ENCODE measurements around the gene CCDC91.

The CCDC91 gene, protein sequence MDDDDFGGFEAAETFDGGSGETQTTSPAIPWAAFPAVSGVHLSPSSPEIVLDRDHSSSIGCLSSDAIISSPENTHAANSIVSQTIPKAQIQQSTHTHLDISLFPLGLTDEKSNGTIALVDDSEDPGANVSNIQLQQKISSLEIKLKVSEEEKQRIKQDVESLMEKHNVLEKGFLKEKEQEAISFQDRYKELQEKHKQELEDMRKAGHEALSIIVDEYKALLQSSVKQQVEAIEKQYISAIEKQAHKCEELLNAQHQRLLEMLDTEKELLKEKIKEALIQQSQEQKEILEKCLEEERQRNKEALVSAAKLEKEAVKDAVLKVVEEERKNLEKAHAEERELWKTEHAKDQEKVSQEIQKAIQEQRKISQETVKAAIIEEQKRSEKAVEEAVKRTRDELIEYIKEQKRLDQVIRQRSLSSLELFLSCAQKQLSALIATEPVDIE

DNA sequence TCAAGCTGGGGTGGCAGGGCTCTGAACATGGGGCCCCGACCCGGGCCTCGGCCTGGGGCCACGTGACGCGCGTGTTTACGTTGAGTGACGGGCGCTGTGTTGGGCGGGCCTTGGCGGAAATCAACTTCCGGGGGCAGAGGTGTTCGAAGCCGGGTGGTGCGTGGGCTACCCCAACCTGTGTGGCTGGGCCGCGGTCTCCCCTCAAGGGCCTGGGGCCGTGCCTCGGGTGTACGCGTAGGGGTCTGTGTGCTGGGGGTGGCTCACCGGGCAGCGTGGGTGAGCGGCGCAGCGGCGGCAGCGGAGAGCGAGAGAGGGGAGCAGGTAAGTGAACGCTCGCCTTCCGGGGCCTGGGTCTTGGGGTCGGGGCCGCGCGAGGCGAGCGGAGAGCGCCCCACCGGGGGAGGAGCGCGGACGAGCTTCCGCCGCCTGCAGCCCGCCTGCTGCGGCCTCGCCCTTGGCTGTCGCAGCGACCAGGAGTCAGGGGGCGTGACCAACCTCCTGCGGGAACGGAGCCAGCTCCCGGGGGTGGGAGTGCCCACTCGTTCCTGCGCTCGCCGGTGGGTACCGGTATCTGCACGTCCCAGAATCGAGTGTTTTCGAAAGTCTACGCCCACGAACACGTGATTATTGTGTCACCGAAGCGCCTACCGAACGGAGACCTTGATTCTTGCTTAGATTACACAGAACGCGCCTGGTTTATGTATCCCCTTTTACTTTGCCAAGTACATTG is at the start of gene CCDC91:
TSS of gene CCDC91 (plus strand) at position 136 of the 730 bp plus-strand sequence. CDS start 66,760 bp downstream, outside the sequence.
- peak; percentile 80 for DNase-seq

DNA sequence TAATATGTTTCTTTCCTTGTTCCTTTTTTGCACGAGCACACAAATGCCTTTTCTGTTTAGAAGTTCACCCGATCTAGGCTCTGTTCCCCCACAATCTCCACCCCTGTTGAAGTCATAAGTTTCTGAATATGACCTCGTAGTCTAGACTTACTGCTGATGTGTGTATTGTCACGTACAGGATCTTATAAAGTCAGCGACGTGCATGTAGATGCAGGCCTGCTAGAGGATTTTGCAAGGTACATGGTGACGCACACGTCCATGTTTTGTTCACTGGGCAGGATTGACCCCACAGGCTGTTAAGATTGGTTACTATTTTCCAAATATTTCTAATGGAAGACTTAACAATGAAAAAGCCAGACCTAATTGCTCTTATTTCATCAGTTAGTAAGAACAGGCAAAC is 46.2 kb upstream of the CCDC91 start:
- no peak for DNase-seq

DNA sequence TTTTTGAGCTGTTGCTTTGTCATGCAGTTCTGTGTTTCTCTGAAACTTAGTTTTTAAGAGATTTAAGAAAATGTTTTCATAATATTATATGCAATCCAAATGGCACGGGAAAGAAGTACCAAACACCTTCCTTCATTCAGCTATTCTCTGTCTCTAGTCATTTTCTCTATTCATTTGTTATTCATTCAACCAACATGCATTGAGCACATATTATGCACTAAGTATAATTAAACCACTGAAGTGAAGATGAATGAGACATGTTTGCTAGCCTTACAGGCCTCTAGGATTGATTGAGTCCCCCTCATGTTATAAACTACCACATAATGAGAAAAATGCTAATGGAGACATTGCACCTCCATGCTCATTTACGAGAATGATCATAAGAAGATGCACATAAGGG is 45.7 kb upstream of the CCDC91 start:
- DNase-seq, result no peak

DNA sequence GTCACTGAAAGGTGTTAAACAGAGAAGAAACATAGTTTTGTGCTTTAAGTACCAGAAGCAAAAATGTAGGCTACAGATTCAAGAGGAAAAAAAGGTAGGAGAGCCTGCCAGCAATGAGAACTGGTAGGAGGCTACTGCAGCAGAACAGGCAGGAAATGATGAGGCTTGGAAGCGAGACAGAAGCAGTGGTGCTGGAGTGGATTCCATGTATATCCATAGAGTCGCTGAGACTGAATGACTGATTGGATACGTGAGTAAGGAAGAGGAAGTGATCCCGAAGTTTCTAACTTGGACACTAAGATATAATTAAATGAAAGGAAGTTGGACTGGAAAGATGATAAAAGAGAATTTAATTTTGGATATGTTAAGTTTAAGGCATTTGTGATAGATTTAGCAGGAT is 45.0 kb upstream of the CCDC91 start:
- no peak for DNase-seq

DNA sequence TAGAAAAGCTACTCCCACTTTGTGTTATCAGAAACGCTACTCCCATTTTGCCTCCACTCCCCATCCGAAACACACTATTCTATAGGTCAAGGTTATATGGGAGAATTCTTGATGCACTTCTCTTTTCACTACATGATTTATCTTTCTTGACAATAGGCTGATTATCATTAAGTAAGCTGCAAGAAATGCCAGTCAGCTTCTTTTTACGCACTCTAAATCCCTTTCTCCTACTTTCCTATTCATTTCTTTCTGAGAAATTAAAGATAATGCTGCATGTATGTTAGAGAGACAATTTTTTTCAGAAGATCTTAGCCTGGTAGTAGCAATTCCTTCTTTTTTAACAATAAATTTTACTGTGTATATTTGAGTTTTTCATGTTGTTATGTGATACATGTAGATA is 41.0 kb upstream of the CCDC91 start:
- DNase-seq, result no peak

DNA sequence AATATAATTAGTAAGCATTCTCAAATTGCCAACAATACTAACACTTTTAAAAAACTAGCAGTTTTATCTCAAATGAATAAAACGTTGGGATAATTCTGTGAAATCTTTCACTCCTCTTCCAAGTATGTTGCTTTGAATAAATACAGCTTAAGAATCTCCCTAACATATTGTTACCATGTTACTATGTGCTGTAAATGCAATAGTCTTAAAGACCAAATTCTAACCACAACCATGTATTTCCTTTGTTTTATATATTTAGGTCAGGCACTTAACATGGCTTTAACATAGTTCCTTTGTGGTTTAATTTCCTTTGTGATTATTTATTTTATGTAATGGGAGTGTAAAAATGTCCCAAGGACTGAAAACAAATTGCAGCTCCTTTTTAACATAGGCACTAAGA is 33.9 kb upstream of the CCDC91 start:
- DNase-seq, result no peak

DNA sequence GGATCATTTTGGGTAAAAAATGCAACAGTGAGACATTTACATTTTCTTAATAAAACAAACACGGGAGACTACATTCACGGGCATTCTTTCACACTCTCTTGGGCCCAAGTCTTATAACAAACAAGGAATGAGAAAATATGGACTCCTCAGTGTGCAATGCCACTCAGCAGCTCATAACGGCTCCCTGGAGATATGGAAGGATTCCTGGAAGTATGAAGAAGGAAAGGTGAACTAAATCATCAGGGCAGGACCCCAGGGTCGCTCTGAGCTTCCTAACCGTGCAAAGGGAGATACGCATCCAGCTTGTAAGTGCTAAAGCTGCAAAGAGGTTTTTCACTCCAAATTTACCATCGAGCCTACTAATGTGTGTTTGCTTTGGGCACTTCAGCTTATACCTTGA is 33.5 kb upstream of the CCDC91 start:
- no peak for DNase-seq

DNA sequence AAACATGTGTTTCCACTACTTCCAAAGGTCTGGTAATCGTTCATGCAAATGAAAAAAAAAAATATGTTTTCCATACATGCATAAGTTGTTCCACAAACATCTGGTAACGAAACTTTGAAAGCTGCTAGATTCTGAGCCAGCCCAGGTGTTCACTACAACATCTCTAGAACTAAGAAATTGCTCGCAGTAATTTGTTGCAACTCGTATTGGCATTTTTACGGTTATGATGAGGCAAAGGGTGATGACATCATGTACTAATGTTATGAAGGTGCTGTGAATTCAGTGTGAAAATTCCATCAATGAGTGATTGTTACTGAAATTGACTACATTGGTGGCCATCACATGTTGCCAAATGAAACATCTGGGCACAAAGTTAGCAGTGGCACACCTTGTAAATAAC is 31.9 kb upstream of the CCDC91 start:
- no peak for DNase-seq

DNA sequence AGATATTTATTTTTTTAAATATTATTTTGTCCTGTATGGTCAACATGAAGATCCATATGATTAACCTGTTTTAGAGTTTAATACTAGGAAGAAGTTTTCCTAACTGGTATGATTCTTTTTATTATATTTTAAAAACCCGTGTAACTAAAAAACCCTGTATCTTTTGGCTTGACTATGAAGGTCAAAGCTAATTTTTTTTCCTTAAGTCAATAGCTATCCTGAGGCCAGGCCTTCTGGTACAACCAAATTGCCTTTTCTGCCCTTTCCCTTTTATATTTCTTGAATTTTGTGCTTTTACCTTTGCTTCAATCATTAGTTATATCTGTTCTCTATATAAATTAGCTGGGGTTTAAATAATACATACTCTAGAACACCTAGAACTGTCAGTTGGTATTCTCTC is 30.6 kb upstream of the CCDC91 start:
- no peak for DNase-seq

DNA sequence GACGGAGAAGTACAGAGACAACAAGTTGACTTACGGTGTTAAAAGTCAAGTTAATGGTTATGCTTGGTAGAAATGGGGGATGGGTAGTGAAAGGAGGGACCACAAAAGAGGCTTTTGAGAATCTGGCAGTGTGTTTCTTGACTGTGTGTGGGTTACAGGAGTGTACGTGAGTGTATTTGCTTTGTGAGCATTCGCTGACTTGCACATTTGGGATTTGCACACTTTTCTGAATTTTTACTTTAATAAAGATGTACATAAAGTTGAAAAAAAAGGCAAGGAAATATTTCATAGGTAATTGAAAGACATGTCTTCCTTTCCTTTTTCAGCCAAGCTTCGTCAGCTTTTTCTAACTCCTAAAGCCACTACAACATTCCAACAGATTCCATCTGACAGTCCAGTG is 28.6 kb upstream of the CCDC91 start:
- no peak for DNase-seq

DNA sequence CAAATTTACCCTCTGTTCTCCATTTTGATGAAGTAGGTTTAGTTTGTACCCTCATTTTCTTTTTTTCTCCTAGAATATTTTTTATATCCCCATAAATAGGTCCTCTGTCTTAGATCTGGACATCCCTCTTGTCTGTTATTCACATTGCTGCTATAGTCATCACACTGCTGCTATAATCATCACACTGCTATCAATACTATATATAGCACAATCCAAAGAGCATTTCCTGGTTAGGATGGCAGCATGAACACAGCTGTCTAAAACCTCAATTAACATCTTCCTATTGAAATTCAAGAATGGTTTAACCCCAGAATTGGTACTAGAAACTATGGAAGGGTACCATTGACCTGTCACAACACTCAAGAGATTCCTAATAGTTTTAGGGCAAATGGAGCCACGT is 27.6 kb upstream of the CCDC91 start:
- no peak for DNase-seq

DNA sequence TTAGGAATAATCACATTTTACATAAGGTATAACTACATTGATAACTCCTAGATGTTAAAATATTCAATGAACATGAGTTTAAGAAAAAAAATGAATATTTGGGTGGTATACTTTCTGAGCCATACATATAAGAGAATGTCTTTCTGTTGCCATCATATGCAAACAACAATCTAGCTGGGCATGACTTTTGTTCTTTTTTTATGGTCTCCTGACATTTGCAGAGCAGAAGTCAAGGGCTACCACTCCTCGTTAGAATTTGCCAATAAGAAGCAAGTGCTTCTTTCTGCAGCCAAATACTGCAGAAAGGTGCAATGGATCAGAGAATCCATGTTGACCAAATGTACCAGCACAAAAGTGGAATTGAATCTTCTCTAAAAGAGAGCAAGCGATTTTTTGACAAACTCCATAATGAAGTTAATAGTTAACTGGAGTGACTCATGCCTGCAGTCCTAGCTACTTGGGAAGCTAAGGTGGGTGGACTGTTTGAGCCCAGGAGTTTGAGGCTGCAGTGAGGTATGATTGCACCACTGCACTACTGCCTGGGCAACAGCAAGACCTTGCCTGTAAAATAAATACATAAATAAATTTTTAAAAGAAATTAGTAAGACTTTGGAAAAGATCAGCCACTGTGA is 25.5 kb upstream of the CCDC91 start:
- DNase-seq, result no peak

DNA sequence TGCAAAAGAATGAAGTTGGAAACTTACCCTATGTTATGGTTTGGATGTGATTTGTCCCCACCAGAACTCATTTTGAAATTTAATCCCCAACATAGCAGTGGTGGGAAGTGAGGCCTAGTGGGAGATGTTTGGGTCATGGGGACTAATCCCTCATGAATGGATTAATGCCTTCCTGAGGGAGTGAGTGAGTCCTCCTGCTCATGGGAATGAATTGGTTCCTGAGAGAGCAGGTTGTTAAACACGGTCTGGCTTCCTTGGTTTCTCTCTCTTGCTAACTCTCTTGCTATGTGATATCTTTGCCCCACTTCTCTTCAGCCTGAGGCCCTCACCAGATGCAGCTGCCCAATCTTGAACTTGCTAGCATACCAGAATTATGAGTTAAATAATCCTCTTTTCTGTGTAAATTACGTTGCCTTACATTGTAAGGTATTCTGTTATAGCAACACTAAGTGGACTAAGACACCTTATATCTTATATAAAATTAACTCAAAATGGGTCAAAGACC is 22.2 kb upstream of the CCDC91 start:
- no peak for DNase-seq

DNA sequence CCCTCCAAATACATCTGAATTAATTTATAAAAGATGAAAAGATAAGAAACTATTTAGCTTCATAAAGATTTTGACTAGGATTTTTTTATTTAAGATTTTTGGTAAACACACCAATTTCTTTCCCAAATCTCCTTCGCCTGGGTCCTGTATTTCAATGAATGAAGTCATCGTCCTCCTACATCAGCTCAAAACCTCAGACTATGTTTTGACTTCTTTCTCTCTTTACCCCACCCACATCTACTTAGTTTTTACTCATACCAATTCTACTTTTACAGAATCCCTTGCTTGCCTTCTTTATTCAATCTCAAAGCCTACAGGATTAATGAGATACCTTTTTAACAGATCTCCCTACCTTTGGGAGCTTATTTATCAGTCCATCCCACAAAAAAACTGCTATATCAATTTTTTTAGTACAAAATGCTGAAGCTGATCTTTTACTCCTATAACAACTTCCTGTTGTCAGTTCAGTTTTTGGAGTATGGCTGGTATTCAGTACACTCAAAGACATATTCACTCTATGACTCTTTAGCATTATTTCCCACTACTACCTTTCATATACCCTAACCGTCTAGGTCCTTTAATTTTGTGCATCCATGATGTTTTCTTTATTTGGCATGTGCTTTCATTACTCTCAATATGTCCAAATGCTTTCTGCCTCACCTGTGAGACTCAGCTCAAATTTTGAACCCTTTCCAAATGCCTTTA is 18.7 kb upstream of the CCDC91 start:
- no peak for DNase-seq

DNA sequence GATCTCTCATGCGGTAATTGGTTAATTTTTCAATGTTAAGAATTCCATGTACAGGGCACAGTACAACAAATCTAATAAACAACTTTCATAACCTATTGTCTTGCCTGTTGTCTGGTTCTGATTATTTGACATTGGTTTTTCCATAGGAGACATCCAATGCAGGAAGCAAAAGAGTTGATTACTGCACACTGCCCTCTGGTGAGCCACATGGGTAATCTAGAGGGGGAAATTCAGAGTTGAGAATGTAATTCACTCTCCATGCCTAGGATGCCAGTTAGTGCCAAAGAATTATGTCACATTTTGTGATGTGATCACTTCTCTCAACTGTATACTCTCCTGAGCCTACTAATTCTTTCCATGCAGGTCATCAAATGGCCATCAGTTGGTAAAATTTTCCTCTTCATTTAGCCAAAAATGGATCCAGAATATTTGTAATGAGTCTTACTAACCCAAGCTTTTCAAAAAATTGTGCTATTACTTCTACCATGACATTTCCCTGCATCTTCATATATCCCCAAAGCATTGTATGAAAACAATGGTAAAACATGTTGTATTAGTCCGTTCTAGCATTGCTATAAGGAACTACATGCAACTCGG is 17.7 kb upstream of the CCDC91 start:
- DNase-seq, result peak; percentile 89

DNA sequence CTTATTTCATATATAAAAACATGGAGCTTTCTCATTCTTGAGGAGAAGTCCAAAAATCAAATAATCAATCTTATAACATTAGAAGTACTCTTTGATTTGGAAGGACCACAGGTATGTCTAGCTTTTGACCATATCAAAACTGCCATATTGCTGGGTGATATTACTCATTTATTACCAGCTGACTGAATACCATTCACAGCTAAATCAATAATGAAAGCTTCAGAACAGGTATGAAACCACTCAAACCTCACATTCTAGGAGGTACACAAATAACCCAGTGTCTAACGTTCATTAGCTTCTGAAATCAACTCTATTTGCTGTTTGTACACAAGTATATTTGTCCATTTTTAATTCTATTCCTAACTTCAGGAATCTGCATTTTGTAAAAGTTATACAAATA is 16.8 kb upstream of the CCDC91 start:
- no peak for DNase-seq

DNA sequence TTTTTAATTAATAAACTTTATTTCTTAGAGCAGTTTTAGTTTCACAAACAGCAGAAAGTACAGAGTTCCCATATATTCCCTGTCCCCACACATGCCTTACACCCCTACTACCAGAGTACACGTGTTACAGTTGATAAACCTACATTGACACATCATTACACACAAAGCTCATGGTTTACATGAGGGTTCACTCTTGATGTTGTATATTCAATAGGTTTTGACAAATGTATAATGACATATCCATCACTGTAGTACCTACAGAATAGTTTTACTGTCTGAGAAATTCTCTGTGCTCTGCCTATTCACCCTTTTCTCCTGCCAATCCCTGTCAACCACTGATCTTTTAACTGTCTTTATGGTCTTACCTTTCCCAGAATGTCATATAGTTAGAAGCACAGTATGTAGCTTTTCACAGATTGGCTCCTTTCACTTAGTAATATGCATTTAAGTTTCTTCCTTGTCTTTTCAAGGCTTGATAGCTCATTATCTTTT is 15.1 kb upstream of the CCDC91 start:
- no peak for DNase-seq

DNA sequence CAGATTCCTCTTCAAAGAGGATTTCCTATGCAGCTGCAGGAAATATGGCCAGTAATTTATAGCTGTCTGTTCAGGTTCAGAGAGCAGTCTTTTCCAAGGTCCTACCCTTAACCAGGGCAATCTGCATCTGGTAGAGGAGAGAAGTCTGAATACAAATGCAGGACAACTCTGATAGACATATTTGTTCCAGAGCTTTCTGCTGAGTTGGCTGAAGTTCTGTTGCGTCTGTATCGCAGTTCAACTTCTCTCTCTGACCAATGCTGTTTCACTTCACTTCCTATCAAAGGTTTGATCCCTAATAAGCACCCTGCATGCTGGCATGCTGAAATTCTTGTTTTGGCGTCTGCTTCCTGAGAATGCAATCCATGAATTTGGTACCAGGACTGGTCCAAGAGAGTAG is 14.0 kb upstream of the CCDC91 start:
- DNase-seq, result no peak

DNA sequence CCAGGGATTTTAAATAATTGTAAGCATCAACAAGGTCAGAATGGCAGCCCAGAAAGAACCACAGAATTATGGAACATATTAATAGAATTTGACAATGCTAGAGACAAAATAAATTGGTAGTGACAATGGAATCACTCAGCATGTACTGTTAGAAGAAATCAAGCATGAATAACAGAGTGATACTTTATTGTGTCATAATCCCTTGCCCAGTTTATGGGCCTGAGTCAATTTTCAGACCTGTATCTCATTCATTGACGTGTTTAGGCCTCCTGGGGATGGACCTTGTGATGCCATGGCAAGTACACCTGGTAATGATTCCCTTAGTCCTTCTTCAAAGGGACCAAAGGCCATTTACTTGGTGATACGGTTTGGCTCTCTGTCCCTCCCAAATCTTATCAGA is 12.8 kb upstream of the CCDC91 start:
- DNase-seq, result no peak

DNA sequence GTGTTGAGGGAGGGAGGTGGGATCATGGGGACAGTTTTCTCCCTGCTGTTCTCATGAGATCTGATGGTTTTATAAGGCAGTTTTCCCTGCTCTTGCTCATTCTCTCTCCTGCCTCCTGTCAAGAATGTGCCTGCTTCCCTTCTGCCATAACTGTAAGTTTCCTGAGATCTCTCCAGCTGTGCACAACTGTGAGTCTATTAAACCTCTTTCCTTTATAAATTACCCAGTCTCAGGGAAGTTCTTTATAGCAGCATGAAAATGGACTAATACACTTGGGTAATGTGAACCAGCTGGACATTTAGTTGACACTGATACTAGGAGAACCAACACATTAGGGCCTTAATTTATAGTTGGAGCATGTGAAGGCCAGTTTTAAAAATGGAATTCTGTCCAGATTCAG is 12.4 kb upstream of the CCDC91 start:
- DNase-seq, result no peak

DNA sequence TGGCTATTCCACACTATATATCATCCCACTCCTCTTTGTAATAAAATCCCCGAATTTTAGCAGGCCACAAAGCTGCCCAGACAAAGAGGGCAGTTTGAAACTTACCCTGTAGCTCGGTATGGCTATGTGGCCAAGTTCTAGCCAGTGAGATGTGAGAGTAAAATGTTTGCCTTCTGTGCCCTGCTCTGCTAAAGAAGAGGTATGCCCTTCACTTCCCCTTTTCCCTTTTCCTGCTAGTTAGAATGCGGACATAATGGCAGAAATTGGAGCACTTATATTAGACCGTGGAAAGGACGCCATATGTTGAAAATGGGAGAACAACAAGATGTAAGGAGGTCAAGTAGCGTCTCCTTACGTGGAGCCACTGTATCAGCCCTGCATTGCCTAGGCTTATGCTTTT is 11.5 kb upstream of the CCDC91 start:
- no peak for DNase-seq

DNA sequence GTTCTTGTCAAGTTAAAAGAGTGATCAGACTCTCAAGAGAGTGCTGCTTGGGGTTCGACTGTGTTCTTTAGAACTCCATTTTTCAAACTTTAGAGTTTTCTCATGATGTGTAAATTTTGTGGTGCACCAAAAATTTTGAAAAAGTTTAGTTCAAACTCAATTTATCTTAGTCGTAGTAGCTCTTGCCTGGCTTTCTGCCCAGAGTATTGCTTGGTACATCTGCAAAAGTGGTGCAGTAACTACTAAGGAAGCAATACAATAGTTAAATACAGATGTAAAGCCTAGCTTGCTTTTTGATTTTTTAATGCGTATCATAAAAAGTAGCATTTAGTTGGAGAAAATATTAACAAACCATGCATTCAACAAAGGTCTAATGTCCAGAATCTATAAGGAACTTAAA is 9.5 kb upstream of the CCDC91 start:
- no peak for DNase-seq

DNA sequence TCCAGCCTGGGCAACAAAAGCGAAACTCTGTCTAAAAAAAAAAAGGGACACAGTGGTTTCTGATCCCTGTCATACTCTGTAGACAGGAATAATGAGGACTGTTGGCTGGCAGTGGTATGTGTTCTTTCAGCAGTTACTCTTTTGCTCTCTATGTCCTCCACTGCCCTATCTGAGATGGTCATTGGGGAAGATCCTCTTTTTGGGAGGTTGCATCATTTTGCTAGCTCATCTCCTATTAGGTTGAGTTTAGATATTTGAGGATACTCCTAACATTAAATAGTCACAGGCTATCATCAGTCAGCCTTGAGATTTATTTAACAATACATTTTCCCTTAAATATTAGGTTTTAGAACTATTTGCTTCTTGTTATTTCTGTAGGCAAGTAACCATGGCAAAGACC is 5.9 kb upstream of the CCDC91 start:
- no peak for DNase-seq
